ENCODE results near the gene SPDL1. TPM values are rescaled to one million over a fixed set of nuclear protein-coding genes. Genes with fewer than 3 reads are reported as not detected.
A peak's percentile ranks its signal among the peaks of the same experiment; 100 is the strongest.

The SPDL1 gene
- total RNA-seq, 1 experiment from 2014 or later = 60.0 TPM

DNA sequence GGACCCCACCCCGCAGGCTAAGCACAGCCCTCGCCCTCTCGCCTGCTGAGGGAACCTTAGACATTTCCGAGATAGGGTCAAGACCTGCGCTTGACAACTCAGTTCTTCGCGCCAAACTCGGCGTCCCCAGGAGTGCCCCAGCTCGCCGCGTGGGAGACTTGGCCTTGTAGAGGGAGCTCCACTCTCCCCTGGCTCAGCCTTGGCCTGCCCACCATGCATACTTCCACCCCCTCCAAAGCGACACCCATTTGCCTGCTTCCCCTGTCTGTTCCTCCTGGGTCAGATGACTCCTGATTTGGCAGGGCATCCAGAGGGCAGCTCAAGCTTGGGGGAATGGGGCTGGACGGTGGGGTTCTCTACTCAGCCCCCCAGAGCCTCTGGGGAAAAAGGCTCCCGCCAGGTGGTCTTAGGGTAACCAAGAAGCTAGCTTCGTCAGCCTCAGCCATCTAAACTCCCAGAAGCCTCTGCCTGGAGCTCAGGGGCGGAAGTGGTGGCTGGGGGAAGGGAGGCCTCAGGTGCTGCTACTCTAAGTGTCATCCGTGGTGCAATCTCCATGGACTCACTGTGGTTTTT lies 54.1 kb downstream of the SPDL1 start:
- H3K4me1 ChIP-seq = 0 out of 2 replicates have a peak, but pooled peaks cover 3% of the 10 kb centered on the region
- peaks cover 8% of the 10 kb centered on the region for H3K4me1 Mint-ChIP-seq (ENCODE audit: low read depth, unreplicated experiment)
- POLR2A ChIA-PET = no interaction called here
- DNase-seq = no peak
- no peaks in the 10 kb centered on the region for H3K36me3 ChIP-seq (ENCODE audit: control insufficient read depth, insufficient read depth, low read length)
- H3K9me3 Mint-ChIP-seq (ENCODE audit: unreplicated experiment) = peaks cover 15% of the 10 kb centered on the region
- no peaks in the 10 kb centered on the region for H3K27me3 ChIP-seq (replicated peaks; ENCODE audit: control insufficient read depth, insufficient read depth, low read length)
- intact Hi-C loops (cut with micrococcal nuclease; ENCODE audit: unreplicated experiment) = no loop called here
- TF ChIP-seq, protein P1, sequence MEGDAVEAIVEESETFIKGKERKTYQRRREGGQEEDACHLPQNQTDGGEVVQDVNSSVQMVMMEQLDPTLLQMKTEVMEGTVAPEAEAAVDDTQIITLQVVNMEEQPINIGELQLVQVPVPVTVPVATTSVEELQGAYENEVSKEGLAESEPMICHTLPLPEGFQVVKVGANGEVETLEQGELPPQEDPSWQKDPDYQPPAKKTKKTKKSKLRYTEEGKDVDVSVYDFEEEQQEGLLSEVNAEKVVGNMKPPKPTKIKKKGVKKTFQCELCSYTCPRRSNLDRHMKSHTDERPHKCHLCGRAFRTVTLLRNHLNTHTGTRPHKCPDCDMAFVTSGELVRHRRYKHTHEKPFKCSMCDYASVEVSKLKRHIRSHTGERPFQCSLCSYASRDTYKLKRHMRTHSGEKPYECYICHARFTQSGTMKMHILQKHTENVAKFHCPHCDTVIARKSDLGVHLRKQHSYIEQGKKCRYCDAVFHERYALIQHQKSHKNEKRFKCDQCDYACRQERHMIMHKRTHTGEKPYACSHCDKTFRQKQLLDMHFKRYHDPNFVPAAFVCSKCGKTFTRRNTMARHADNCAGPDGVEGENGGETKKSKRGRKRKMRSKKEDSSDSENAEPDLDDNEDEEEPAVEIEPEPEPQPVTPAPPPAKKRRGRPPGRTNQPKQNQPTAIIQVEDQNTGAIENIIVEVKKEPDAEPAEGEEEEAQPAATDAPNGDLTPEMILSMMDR (IDR thresholded peaks at IDR 0.05; ENCODE audit: insufficient read depth in 1 of 2, low read depth in 1 of 2, low read length in 1 of 2, severe bottlenecking in 1 of 2, unreplicated experiment in 1 of 2) = no peak
- no peak overlapping the region for H3K27ac Mint-ChIP-seq (ENCODE audit: unreplicated experiment)
- BruUV-seq (replicated peaks) = no TSS peak
- no peaks in the 10 kb centered on the region for H3K36me3 Mint-ChIP-seq (ENCODE audit: insufficient read depth, unreplicated experiment)
- H3K27me3 Mint-ChIP-seq (ENCODE audit: insufficient read depth, unreplicated experiment) = peaks cover 2% of the 10 kb centered on the region
- no peak overlapping the region for H3K4me3 ChIP-seq (ENCODE audit: low read depth, low read length)
- no peak overlapping the region for H3K4me3 Mint-ChIP-seq (ENCODE audit: unreplicated experiment)
- CTCF ChIA-PET = no interaction called here
- peaks cover 13% of the 10 kb centered on the region for H3K9me3 ChIP-seq

DNA sequence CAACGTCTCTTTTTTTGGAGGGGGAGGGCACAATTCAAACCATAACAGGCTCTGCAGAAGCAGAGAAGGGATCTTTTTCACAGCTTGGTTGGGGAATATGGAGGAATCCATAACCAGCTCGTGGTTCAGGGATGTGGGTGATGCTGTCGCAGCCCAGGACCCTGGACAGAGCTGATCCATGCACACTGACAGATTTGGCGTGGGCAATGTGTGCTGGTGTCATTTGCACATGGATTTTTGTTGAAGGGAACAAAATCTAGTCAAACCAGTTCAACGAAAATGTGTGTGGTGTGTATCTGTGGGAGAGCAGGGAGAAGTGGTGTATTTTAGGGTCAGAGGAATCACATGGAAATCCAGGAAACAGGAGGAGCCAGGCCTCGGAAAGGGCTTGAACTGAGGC lies 57.7 kb downstream of the SPDL1 start:
- Histone ChIP-seq H3K36me3 (ENCODE audit: control insufficient read depth, insufficient read depth, low read length) (no peaks in the 10 kb centered on the region), H3K9me3 (0 out of 2 replicates have a peak, but pooled peaks cover 8% of the 10 kb centered on the region), H3K4me1 (0 out of 2 replicates have a peak, but pooled peaks cover 3% of the 10 kb centered on the region), H3K27me3 (replicated peaks; ENCODE audit: control insufficient read depth, insufficient read depth, low read length) (no peaks in the 10 kb centered on the region), H3K4me3 (ENCODE audit: low read depth, low read length) (no peak overlapping the region)
- peak; percentile 41 to 66 for DNase-seq
- BruUV-seq (replicated peaks) = no TSS peak
- H3K4me3 Mint-ChIP-seq (ENCODE audit: unreplicated experiment) = no peak overlapping the region
- intact Hi-C loops (cut with micrococcal nuclease; ENCODE audit: unreplicated experiment) = no loop called here
- H3K36me3 Mint-ChIP-seq (ENCODE audit: insufficient read depth, unreplicated experiment) = no peaks in the 10 kb centered on the region
- peaks cover 10% of the 10 kb centered on the region for H3K27me3 Mint-ChIP-seq (ENCODE audit: insufficient read depth, unreplicated experiment)
- H3K9me3 Mint-ChIP-seq (ENCODE audit: unreplicated experiment) = no peaks in the 10 kb centered on the region
- ChIA-PET POLR2A (no interaction called here), CTCF (no interaction called here)
- H3K4me1 Mint-ChIP-seq (ENCODE audit: low read depth, unreplicated experiment) = peaks cover 8% of the 10 kb centered on the region
- TF ChIP-seq, protein P1 (IDR thresholded peaks at IDR 0.05; ENCODE audit: insufficient read depth in 1 of 2, low read depth in 1 of 2, low read length in 1 of 2, severe bottlenecking in 1 of 2, unreplicated experiment in 1 of 2) = no peak
- H3K27ac Mint-ChIP-seq (ENCODE audit: unreplicated experiment) = no peak overlapping the region

DNA sequence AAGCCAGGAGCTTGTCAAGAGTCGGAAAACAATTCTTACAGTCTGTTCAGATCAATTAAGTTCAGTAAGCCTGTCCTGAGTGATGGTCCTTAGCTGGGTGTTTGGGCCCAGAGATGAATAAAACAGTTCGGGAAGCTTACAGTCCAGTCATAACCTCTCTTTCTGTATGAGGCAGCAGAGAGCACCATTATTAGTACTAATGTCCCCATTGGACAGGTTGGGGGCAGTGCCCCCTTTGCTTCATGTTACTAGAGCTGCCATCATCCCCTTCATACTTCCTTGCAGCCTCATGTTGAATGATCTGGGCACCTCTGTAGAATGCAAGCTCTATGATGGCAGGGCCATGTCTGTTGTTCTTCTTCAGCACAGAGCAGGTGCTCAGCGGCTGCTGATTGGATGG lies 63.3 kb downstream of the SPDL1 start:
- POLR2A ChIA-PET = no interaction called here

More for the DNA sequence above, 63.3 kb downstream of the SPDL1 start:
- H3K27me3 ChIP-seq (replicated peaks; ENCODE audit: control insufficient read depth, insufficient read depth, low read length) = no peaks in the 10 kb centered on the region; the same call in 1 of the 2 replicates
- CTCF ChIA-PET = no interaction called here
- H3K9me3 ChIP-seq = no peaks in the 10 kb centered on the region
- Mint-ChIP-seq H3K27me3 (ENCODE audit: insufficient read depth, unreplicated experiment) (peaks cover 34% of the 10 kb centered on the region), H3K27ac (ENCODE audit: unreplicated experiment) (no peak overlapping the region), H3K4me3 (ENCODE audit: unreplicated experiment) (no peak overlapping the region), H3K36me3 (ENCODE audit: insufficient read depth, unreplicated experiment) (no peaks in the 10 kb centered on the region), H3K9me3 (ENCODE audit: unreplicated experiment) (no peaks in the 10 kb centered on the region), H3K4me1 (ENCODE audit: low read depth, unreplicated experiment) (no peaks in the 10 kb centered on the region)
- TF ChIP-seq, protein P1 (IDR thresholded peaks at IDR 0.05; ENCODE audit: insufficient read depth in 1 of 2, low read depth in 1 of 2, low read length in 1 of 2, severe bottlenecking in 1 of 2, unreplicated experiment in 1 of 2) = no peak
- intact Hi-C loops (cut with micrococcal nuclease; ENCODE audit: unreplicated experiment) = no loop called here
- no peaks in the 10 kb centered on the region for H3K4me1 ChIP-seq
- DNase-seq = no peak
- no TSS peak for BruUV-seq (replicated peaks)
- no peaks in the 10 kb centered on the region for H3K36me3 ChIP-seq (ENCODE audit: control insufficient read depth, insufficient read depth, low read length)
- H3K4me3 ChIP-seq (ENCODE audit: low read depth, low read length) = no peak overlapping the region
